ENCODE data around the gene MSMO1.

DNA sequence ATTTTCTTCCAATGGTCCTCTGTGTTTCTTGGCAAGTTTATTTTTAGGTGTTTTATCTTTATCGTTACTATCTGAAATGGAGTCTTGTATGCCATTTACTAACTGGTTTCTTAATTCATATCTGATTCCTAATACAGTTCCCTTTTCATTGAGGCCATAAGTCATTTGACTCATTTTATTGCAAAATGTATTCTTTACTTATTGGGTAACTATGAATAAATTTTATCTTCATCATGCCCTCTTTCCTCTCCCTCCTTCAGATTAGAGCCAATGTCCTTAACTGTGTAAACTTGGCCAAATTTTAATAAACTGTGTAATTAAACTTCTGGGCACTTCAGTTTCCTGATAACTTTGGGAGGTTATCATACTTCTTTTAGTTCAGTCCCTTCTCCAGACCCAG, 19.3 kb upstream of the MSMO1 start:
- TF ChIP-seq SMC3 (conservative IDR thresholded peaks at IDR 0.05; ENCODE audit: poor library complexity) = no peak
- TF ChIP-seq TAF1 (IDR thresholded peaks at IDR 0.05; ENCODE audit: low read depth) = no peak
- TF ChIP-seq REST (IDR thresholded peaks at IDR 0.05; ENCODE audit: borderline replicate concordance) = no peak
- TF ChIP-seq EP300 (conservative IDR thresholded peaks at IDR 0.05; ENCODE audit: poor library complexity, severe bottlenecking) = no peak
- TF ChIP-seq, protein P1, sequence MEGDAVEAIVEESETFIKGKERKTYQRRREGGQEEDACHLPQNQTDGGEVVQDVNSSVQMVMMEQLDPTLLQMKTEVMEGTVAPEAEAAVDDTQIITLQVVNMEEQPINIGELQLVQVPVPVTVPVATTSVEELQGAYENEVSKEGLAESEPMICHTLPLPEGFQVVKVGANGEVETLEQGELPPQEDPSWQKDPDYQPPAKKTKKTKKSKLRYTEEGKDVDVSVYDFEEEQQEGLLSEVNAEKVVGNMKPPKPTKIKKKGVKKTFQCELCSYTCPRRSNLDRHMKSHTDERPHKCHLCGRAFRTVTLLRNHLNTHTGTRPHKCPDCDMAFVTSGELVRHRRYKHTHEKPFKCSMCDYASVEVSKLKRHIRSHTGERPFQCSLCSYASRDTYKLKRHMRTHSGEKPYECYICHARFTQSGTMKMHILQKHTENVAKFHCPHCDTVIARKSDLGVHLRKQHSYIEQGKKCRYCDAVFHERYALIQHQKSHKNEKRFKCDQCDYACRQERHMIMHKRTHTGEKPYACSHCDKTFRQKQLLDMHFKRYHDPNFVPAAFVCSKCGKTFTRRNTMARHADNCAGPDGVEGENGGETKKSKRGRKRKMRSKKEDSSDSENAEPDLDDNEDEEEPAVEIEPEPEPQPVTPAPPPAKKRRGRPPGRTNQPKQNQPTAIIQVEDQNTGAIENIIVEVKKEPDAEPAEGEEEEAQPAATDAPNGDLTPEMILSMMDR (IDR thresholded peaks at IDR 0.05; ENCODE audit: poor library complexity, severe bottlenecking) = no peak
- no peak for TF ChIP-seq EZH2 (IDR thresholded peaks at IDR 0.05; ENCODE audit: borderline replicate concordance, insufficient read depth, low read length, poor library complexity, severe bottlenecking)

Data from neural cell (in vitro differentiated cells).